Measurements from ENCODE around the gene APAF1. TPM values are rescaled to one million over a fixed set of nuclear protein-coding genes. Genes with fewer than 3 reads are reported as not detected.

APAF1 gene
- total and polyA plus RNA-seq, 9 of the 15 experiments (the other 6 are each of a cell fraction or from before 2014, with no cell fraction given) = 5.1 to 15.7 (median 9.9) TPM

GRCh38 chr12:98671459-98671858 is 26.4 kb downstream of the APAF1 start (continued):
- TF ChIP-seq PRDM10 (IDR thresholded peaks at IDR 0.05; ENCODE audit: partially characterized antibody) (no peak), ZBTB17 (CRISPR knock-in tag; IDR thresholded peaks at IDR 0.05) (no peak), MAFF (IDR thresholded peaks at IDR 0.05; ENCODE audit: low read length) (no peak), SMARCE1 (IDR thresholded peaks at IDR 0.05) (peak; percentile 37; the same call in 1 of the 2 replicates), HMBOX1 (IDR thresholded peaks at IDR 0.05) (peak; percentile 36; the same call in 1 of the 2 replicates), KDM1A (IDR thresholded peaks at IDR 0.05) (peak; percentile 47 to 62; a peak in 3 of 4 replicates), DPF2 (IDR thresholded peaks at IDR 0.05) (peak; percentile 74), THRB (CRISPR knock-in tag; conservative IDR thresholded peaks at IDR 0.05) (no peak), ZNF785 (CRISPR knock-in tag; IDR thresholded peaks at IDR 0.05) (no peak), E2F6 (IDR thresholded peaks at IDR 0.05; ENCODE audit: borderline replicate concordance in 1 of 2, extremely low read depth in 1 of 2, insufficient read depth in 1 of 2, insufficient read length in 1 of 2, low read depth in 1 of 2, low read length in 1 of 2, poor library complexity in 1 of 2, severe bottlenecking in 1 of 2) (no peak), BRCA1 (IDR thresholded peaks at IDR 0.05) (no peak), BRCA1 (CRISPR knock-in tag; IDR thresholded peaks at IDR 0.05) (no peak), CREB5 (CRISPR knock-in tag; IDR thresholded peaks at IDR 0.05) (no peak), BACH1 (tag; IDR thresholded peaks at IDR 0.05) (no peak), SP2 (IDR thresholded peaks at IDR 0.05; ENCODE audit: extremely low read depth, low read depth, low read length, poor library complexity, severe bottlenecking) (no peak), SETDB1 (IDR thresholded peaks at IDR 0.05; ENCODE audit: low read length) (no peak), YY1 (IDR thresholded peaks at IDR 0.05; ENCODE audit: borderline replicate concordance in 1 of 3, control insufficient read depth in 1 of 3, extremely low read depth in 1 of 3, insufficient read depth in 3 of 3, insufficient read length in 1 of 3, insufficient replicate concordance in 2 of 3, low read depth in 1 of 3, low read length in 2 of 3) (peak in 1 of 3 experiments; percentile 43), ZBTB5 (IDR thresholded peaks at IDR 0.05) (no peak)

Measured in K562 (cell line).